Measurements from ENCODE around the gene NCK2.

Gene NCK2

GRCh38 chr2:105712166-105712915 is 32.4 kb upstream of the NCK2 start:
- DNase-seq (ENCODE audit: extremely low read depth, low read depth): no peak
- TF ChIP-seq, protein P1, sequence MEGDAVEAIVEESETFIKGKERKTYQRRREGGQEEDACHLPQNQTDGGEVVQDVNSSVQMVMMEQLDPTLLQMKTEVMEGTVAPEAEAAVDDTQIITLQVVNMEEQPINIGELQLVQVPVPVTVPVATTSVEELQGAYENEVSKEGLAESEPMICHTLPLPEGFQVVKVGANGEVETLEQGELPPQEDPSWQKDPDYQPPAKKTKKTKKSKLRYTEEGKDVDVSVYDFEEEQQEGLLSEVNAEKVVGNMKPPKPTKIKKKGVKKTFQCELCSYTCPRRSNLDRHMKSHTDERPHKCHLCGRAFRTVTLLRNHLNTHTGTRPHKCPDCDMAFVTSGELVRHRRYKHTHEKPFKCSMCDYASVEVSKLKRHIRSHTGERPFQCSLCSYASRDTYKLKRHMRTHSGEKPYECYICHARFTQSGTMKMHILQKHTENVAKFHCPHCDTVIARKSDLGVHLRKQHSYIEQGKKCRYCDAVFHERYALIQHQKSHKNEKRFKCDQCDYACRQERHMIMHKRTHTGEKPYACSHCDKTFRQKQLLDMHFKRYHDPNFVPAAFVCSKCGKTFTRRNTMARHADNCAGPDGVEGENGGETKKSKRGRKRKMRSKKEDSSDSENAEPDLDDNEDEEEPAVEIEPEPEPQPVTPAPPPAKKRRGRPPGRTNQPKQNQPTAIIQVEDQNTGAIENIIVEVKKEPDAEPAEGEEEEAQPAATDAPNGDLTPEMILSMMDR (IDR thresholded peaks at IDR 0.05; ENCODE audit: low read depth, low read length): no peak

DNA sequence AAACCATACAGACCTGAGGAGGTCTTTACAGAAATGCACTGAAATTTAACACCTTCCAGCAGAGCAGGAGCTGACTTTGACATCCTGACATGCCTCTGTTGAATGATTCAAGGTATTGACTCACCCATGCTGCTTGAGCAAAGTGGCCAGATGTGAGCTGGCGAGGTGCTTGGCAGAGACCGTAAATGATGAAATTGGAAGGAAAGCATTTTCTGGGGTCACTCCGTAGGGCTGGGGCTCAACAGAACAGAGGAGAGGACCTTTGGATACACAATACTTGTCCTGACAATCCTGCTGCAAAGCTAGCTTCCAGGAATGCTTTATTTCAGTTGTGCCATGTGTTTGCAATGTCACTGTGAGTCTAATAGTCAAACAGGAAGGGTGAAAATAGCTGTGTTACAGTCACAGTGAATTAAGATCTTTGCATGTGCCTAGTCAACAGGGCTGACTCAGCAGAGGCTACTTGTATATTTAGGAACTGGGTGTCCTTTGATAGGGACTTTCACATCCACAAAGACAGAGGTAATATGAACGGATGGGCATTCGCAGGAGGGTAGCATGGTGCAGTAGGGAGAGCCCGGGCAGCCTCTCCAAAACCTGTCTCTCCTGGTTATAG is 31.6 kb upstream of the NCK2 start:
- TF ChIP-seq, protein P1 (IDR thresholded peaks at IDR 0.05; ENCODE audit: low read depth, low read length): no peak
- no peak for DNase-seq (ENCODE audit: extremely low read depth, low read depth)

- TF ChIP-seq, protein P1 (IDR thresholded peaks at IDR 0.05; ENCODE audit: low read depth, low read length): no peak
- no peak for DNase-seq (ENCODE audit: extremely low read depth, low read depth)
These were observed 30.6 kb upstream of the NCK2 start for GRCh38 chr2:105714141-105714540.

DNA sequence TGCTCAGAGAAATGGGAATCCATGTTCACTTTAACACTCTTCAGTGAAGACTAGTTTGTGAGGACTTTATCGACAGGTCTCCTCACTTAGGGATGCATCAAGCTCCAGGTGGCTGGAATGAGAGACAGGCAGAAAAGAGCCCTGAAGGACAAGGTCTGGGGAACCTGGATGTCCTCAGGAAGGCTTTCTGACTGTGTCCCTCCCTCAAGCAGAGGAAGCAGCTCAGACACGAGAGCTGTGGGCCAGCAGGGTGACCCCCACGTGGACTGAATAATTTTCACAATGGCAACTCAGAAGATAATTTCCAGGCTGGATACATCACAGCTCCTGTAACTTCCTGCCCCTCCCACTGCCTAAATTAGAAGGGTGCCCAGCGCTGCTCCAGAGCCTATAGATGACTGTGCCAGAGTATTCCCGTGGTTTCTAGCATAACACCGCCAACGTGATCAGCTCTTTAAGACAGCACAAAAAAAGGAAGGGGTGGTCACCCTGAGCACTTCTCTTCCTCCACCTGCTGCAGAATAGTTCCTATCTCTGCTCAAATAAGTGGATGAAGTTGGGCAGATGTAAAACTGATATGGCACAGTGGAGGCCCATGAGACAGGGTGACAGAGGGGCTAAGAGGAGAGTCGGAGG is 25.7 kb upstream of the NCK2 start:
- no peak for DNase-seq (ENCODE audit: extremely low read depth, low read depth)
- TF ChIP-seq, protein P1 (IDR thresholded peaks at IDR 0.05; ENCODE audit: low read depth, low read length): no peak

- DNase-seq (ENCODE audit: extremely low read depth, low read depth): no peak
- TF ChIP-seq, protein P1 (IDR thresholded peaks at IDR 0.05; ENCODE audit: low read depth, low read length): no peak
These were observed 22.7 kb upstream of the NCK2 start for GRCh38 chr2:105721991-105722511.

- DNase-seq (ENCODE audit: extremely low read depth, low read depth): no peak
- TF ChIP-seq, protein P1 (IDR thresholded peaks at IDR 0.05; ENCODE audit: low read depth, low read length): no peak
These were observed 21.9 kb upstream of the NCK2 start for GRCh38 chr2:105722726-105723297.

Measured in AG09319 (cell line).